ENCODE measurements around the gene IFT74. TPM values are rescaled to one million over a fixed set of nuclear protein-coding genes. Genes with fewer than 3 reads are reported as not detected.
A peak's percentile ranks its signal among the peaks of the same experiment; 100 is the strongest.

The IFT74 gene
- total RNA-seq, 1 experiment from 2014 or later: 6.2 TPM

DNA sequence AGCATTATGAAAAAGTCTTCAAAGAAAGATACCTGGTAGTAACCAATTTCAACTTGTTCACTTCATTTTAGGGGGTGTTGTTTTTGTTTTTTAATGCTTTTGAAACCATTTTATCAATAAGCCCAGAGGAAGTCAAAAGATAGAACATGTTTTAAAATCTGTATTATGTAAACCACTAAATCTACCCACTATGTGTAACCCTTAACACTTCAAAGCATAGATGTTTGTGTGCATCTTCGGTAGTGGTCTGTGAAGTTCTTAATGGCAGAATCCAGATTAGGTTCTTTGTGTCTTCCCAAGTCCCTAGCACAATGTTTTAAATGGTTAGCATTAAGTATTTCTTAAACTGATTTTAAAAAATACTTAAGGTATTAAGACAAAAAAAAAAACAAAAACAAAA, 15.4 kb upstream of the IFT74 start:
- peaks cover 20% of the 10 kb centered on the region; the same call in 1 of the 2 replicates for H3K4me1 ChIP-seq (ENCODE audit: insufficient read depth, low read length)
- no peak overlapping the region for H3K4me2 ChIP-seq (ENCODE audit: low read length)
- ATAC-seq (no peak), DNase-seq (no peak)
- H2AFZ ChIP-seq (ENCODE audit: low read length): no peak overlapping the region
- peaks cover 100% of the 10 kb centered on the region for H3K79me2 ChIP-seq (ENCODE audit: low read length)
- TF ChIP-seq, protein P1, sequence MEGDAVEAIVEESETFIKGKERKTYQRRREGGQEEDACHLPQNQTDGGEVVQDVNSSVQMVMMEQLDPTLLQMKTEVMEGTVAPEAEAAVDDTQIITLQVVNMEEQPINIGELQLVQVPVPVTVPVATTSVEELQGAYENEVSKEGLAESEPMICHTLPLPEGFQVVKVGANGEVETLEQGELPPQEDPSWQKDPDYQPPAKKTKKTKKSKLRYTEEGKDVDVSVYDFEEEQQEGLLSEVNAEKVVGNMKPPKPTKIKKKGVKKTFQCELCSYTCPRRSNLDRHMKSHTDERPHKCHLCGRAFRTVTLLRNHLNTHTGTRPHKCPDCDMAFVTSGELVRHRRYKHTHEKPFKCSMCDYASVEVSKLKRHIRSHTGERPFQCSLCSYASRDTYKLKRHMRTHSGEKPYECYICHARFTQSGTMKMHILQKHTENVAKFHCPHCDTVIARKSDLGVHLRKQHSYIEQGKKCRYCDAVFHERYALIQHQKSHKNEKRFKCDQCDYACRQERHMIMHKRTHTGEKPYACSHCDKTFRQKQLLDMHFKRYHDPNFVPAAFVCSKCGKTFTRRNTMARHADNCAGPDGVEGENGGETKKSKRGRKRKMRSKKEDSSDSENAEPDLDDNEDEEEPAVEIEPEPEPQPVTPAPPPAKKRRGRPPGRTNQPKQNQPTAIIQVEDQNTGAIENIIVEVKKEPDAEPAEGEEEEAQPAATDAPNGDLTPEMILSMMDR (conservative IDR thresholded peaks at IDR 0.05; ENCODE audit: low read depth, low read length): no peak
- TF ChIP-seq EZH2phosphoT487 (IDR thresholded peaks at IDR 0.05; ENCODE audit: borderline replicate concordance, low read length): no peak
- TF ChIP-seq EZH2 (IDR thresholded peaks at IDR 0.05; ENCODE audit: low read length, unreplicated experiment): no peak
- H3F3A ChIP-seq (ENCODE audit: low read length, unreplicated experiment): no peaks in the 10 kb centered on the region
- peaks cover 38% of the 10 kb centered on the region; the same call in 1 of the 2 replicates for H4K20me1 ChIP-seq (ENCODE audit: low read length)
- H3K9ac ChIP-seq (ENCODE audit: low read length): no peak overlapping the region
- no peaks in the 10 kb centered on the region for H3K9me3 ChIP-seq (ENCODE audit: low read length)
- H3K9me2 ChIP-seq (replicated peaks; ENCODE audit: low read length): no peaks in the 10 kb centered on the region
- H3K27me3 ChIP-seq (ENCODE audit: low read length): no peaks in the 10 kb centered on the region
- H3K36me3 ChIP-seq (ENCODE audit: low read depth, low read length): peaks cover 22% of the 10 kb centered on the region
- BruUV-seq (replicated peaks): no TSS peak
- intact Hi-C loops (cut with micrococcal nuclease): no loop called here
- ChIA-PET POLR2A (ENCODE audit: unreplicated experiment) (no interaction called here), CTCF (no interaction called here)
- no peak overlapping the region for H3K4me3 ChIP-seq (ENCODE audit: low read length)
- H3K27ac ChIP-seq (ENCODE audit: low read length): no peak overlapping the region

DNA sequence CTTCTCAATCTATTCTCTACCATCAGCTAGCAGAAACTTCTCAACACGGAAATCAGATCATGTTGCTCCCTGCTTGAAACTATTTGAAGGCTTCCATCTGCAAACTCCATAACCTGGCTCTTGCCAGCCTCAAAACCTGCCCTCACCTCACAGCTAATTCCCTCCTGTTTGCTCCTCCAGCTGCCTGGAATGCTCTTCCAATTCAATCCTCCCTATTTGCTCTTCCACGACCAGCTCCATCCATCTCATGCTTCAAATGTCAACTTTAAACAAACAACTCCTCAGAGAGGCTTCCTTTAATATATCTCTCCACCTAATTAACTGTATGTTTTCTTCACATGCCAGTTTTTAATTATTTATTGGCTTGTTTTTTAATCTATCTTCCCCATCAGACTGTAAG, 10.6 kb upstream of the IFT74 start:
- H3K27ac ChIP-seq (ENCODE audit: low read length): no peak overlapping the region
- ATAC-seq (no peak), DNase-seq (no peak)
- no peaks in the 10 kb centered on the region for H3F3A ChIP-seq (ENCODE audit: low read length, unreplicated experiment)
- peak overlapping the region; percentile 99 for H3K9ac ChIP-seq (ENCODE audit: low read length)
- H3K4me1 ChIP-seq (ENCODE audit: insufficient read depth, low read length): peaks cover 24% of the 10 kb centered on the region
- no TSS peak for BruUV-seq (replicated peaks)
- intact Hi-C loops (cut with micrococcal nuclease): no loop called here
- H3K9me3 ChIP-seq (ENCODE audit: low read length): no peaks in the 10 kb centered on the region
- ChIA-PET POLR2A (ENCODE audit: unreplicated experiment) (no interaction called here), CTCF (no interaction called here)
- H3K27me3 ChIP-seq (ENCODE audit: low read length): no peaks in the 10 kb centered on the region
- peaks cover 65% of the 10 kb centered on the region for H3K79me2 ChIP-seq (ENCODE audit: low read length)
- TF ChIP-seq, protein P1 (conservative IDR thresholded peaks at IDR 0.05; ENCODE audit: low read depth, low read length): no peak
- TF ChIP-seq EZH2 (IDR thresholded peaks at IDR 0.05; ENCODE audit: low read length, unreplicated experiment): no peak
- no peak for TF ChIP-seq EZH2phosphoT487 (IDR thresholded peaks at IDR 0.05; ENCODE audit: borderline replicate concordance, low read length)
- peaks cover 15% of the 10 kb centered on the region for H3K36me3 ChIP-seq (ENCODE audit: low read depth, low read length)
- H3K4me3 ChIP-seq (ENCODE audit: low read length): peak overlapping the region; percentile 88
- peaks cover 30% of the 10 kb centered on the region; the same call in 1 of the 2 replicates for H4K20me1 ChIP-seq (ENCODE audit: low read length)
- no peaks in the 10 kb centered on the region for H3K9me2 ChIP-seq (replicated peaks; ENCODE audit: low read length)
- peak overlapping the region; percentile 96 for H3K4me2 ChIP-seq (ENCODE audit: low read length)
- no peak overlapping the region for H2AFZ ChIP-seq (ENCODE audit: low read length)
